Gastrocnemius medialis (tissue), 4 donors: Measurements from ENCODE around the gene PAK1IP1. TPM values are rescaled to one million over a fixed set of nuclear protein-coding genes. Genes with fewer than 3 reads are reported as not detected.
"Not testable (repeated sequence)": the region's sequence is repeated elsewhere in the genome, so short reads cannot be mapped to it uniquely, and the experiment has no call there.

Experiments used
- ATAC-seq, 2 donors: fragments of 150-250 bp; one replicate each; pipeline ENCODE4 v1.9.1; 2016
- DNase-seq, 2 donors: peaks; one replicate each; pipeline ENCODE4 v3.0.0-alpha.2; 2019
- H3K27ac ChIP-seq, 4 donors: fragments of 200-600 bp; sonication (generic); 1 replicate in 1 of 4; 2 replicates in 3 of 4; pipeline ENCODE4 v1.5.1; 2016 to 2018; ENCODE audit warnings: mild to moderate bottlenecking in 2 of 4, moderate library complexity in 1 of 4
- H3K27me3 ChIP-seq, 3 donors: fragments of 200-600 bp; sonication (generic) in 2 of 3; 1 replicate in 1 of 3; 2 replicates in 2 of 3; pipeline versions ENCODE4 v1.5.1 to v1.6.0; 2016 to 2019; ENCODE audit warnings: mild to moderate bottlenecking in 1 of 3, moderate library complexity in 1 of 3
- H3K36me3 ChIP-seq, 2 donors: fragments of 200-600 bp; sonication (generic) in 1 of 2; one replicate each; pipeline ENCODE4 v1.5.1; 2017 to 2018
- H3K4me1 ChIP-seq, 2 donors: fragments of 200-600 bp; sonication (generic) in 1 of 2; one replicate each; pipeline ENCODE4 v1.5.1; 2016 to 2017; ENCODE audit warnings: mild to moderate bottlenecking in 2 of 2
- H3K4me3 ChIP-seq, 4 donors: fragments of 200-600 bp; sonication (generic) in 3 of 4; 1 replicate in 1 of 4; 2 replicates in 3 of 4; pipeline ENCODE4 v1.5.1; 2016 to 2019; ENCODE audit warnings: mild to moderate bottlenecking in 2 of 4
- H3K9me3 ChIP-seq, 3 donors: fragments of 200-600 bp; sonication (generic) in 2 of 3; 1 replicate in 1 of 3; 2 replicates in 2 of 3; pipeline ENCODE4 v1.5.1; 2016 to 2019
- CTCF ChIP-seq, 5 experiments: fragments of 450-650 bp in 3 of 5; fragments of 200-600 bp in 2 of 5; sonication (generic) in 2 of 5; IDR thresholded peaks in 4 of 5; conservative IDR thresholded peaks in 1 of 5; 1 replicate in 4 of 5; 2 replicates in 1 of 5; pipeline ENCODE4 v1.5.1; 2016 to 2019; ENCODE audit warnings: antibody characterized with exemption in 5 of 5, mild to moderate bottlenecking in 3 of 5, moderate library complexity in 3 of 5
- POLR2A ChIP-seq, 2 donors: fragments of 450-650 bp; IDR thresholded peaks; one replicate each; pipeline ENCODE4 v1.6.1; 2017; ENCODE audit warnings: antibody characterized with exemption in 2 of 2, mild to moderate bottlenecking in 2 of 2, moderate library complexity in 2 of 2
- in situ Hi-C, 4 donors: fragments of 200-750 bp; cut with MboI; loops; one replicate each; pipeline versions ENCODE4 v1.15.0 to v1.8.0; 2017; ENCODE audit warnings: low sequenced_read_pairs in 4 of 4
- intact Hi-C: fragments of 100-400 bp; cut with DNase I; formaldehyde crosslinking; loops from one replicate; pipeline ENCODE4 v1.15.1; 2023; ENCODE audit warnings: low total_unique reads
- total RNA-seq, 4 donors: library from RNA; depleted of rRNA; stranded (reverse); fragments of >200 nt; gene quantifications; one replicate each; pipeline versions ENCODE4 v1.1.0 to v1.2.3, GENCODE V29; 2016

Gene PAK1IP1
- total RNA-seq, 4 donors from 2014 or later: 5.5 to 18.8 (median 14.2) TPM

GRCh38 chr6:10720265-10720959, 25.6 kb downstream of the PAK1IP1 start:
- ATAC-seq (no peak), DNase-seq (no peak)
- TF ChIP-seq CTCF (IDR thresholded peaks at IDR 0.05 in 4 of 5, conservative IDR thresholded peaks at IDR 0.05 in 1 of 5): no peak
- no peak for TF ChIP-seq POLR2A (IDR thresholded peaks at IDR 0.05)
- intact Hi-C loops: no loop called here
- in situ Hi-C loops: no loop called here
- no peaks in the 10 kb centered on the region for H3K9me3 ChIP-seq
- H3K36me3 ChIP-seq: peaks cover 0 to 8% of the 10 kb centered on the region in 2 donors
- H3K4me1 ChIP-seq: peaks cover 22 to 23% of the 10 kb centered on the region in 2 donors
- H3K27ac ChIP-seq: peak overlapping the region; percentile 40 to 68 (median 66)
- H3K4me3 ChIP-seq: peak overlapping the region; percentile 36 to 71 (median 57)
- H3K27me3 ChIP-seq: no peaks in the 10 kb centered on the region

DNA sequence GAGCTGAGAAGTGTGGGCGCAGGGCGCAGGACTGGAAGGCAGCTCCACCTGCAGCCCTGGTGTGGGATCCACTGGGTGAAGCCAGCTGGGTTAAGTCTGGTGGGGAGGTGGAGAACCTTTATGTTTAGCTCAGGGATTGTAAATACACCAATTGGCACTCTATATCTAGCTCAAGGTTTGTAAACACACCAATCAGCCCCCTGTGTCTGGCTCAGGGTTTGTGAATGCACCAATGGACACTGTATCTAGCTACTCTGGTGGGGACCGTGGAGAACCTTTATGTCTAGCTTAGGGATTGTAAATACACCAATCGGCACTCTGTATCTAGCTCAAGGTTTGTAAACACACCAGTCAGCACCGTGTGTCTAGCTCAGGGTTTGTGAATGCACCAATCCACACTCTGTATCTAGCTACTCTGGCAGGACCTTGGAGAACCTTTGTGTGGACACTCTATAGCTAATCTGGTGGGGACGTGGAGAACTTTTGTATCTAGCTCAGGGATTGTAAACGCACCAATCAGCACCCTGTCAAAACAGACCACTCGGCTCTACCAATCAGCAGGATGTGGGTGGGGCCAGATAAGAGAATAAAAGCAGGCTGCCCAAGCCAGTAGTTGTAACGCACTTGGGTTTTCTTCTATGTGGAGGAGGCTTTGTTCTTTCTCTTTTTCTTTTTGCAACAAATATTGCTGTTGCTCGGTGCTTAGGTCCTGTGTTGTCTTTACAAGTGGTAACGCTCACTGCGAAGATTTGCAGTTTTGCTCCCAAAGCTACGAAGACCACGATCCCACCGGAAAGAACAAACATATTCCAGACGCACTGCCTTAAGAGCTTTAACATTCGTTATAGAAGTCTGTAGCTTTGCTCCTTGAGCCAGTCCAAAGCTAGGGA, 26.4 kb downstream of the PAK1IP1 start:
- in situ Hi-C loops, H3K9me3 ChIP-seq, H3K27me3 ChIP-seq, intact Hi-C loops, ATAC-seq, DNase-seq: not testable (repeated sequence)
- Histone ChIP-seq H3K27ac (peak overlapping the region; percentile 40 to 68 (median 66)), H3K4me3 (peak overlapping the region; percentile 36 to 71 (median 57)), H3K36me3 (peaks cover 0 to 16% of the 10 kb centered on the region in 2 donors), H3K4me1 (peaks cover 26% of the 10 kb centered on the region in 2 donors)

DNA sequence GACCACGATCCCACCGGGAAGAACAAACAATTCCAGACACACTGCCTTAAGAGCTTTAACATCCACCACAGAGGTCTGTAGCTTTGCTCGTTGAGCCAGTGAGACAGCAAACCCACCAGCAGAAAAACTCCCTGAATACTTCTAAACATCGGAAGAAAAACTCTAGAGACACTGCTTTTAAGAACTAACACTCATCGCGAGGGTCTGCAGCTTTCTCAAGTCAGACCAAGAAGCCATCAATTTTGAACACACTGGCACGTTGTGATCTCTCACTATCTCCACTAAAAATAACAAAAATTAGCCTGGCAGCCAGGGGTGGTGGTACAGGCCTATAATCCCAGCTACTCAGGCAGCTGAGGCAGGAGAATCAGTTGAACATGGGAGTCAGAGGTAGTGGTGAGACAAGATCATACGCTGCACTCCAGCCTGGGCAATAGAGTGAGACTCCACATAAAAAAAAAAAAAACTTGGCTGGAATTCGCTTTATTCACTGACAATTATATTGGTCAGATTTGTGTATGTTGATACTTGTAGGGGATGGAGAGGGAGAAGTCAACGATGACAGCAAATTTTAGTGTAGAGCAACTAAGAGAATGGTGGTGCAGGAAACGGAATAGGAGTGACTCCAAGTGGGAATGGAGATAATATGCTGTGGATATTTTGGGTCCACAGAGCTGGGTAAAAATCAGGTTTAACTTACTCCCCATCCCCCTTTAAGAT, 27.2 kb downstream of the PAK1IP1 start:
- peak overlapping the region; percentile 87 to 96 (median 90) for H3K27ac ChIP-seq
- in situ Hi-C loops (no loop called here), intact Hi-C loops (loop anchor here (1.0 kb wide), 3 partner anchors 25 to 212 kb away; partner anchors contain the start of genes C6orf52, PAK1IP1 and TMEM14B)
- TF ChIP-seq POLR2A (IDR thresholded peaks at IDR 0.05) (no peak), CTCF (IDR thresholded peaks at IDR 0.05 in 4 of 5, conservative IDR thresholded peaks at IDR 0.05 in 1 of 5) (no peak)
- peaks cover 26% of the 10 kb centered on the region in 2 donors for H3K4me1 ChIP-seq
- H3K27me3 ChIP-seq: no peaks in the 10 kb centered on the region
- peaks cover 0 to 20% of the 10 kb centered on the region in 2 donors for H3K36me3 ChIP-seq
- ATAC-seq (peak in 1 of 2 donors; percentile 9), DNase-seq (no peak)
- H3K9me3 ChIP-seq: no peaks in the 10 kb centered on the region
- H3K4me3 ChIP-seq: peak overlapping the region; percentile 64 to 80 (median 73)

DNA sequence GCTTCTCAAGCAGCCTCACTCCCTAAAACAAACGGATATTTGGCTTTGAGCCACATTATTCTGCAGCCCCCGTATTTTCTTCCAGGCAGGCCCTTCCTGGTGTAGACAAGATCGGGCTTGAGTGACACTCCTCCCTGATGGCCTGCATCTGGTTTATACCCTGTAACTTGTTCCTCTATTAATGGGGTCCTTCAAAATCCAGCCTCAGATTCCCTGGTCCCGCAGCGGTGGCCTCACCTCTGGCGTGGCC, 27.7 kb downstream of the PAK1IP1 start:
- peak overlapping the region; percentile 87 to 96 (median 90) for H3K27ac ChIP-seq
- no peaks in the 10 kb centered on the region for H3K27me3 ChIP-seq
- in situ Hi-C loops: no loop called here
- peaks cover 0 to 22% of the 10 kb centered on the region in 2 donors for H3K36me3 ChIP-seq
- no peaks in the 10 kb centered on the region for H3K9me3 ChIP-seq
- peaks cover 26% of the 10 kb centered on the region in 2 donors for H3K4me1 ChIP-seq
- intact Hi-C loops: loop anchor here (1.0 kb wide), 3 partner anchors 25 to 212 kb away; partner anchors contain the start of genes C6orf52, PAK1IP1 and TMEM14B
- ATAC-seq (peak in 1 of 2 donors; percentile 3), DNase-seq (no peak)
- TF ChIP-seq CTCF (IDR thresholded peaks at IDR 0.05 in 4 of 5, conservative IDR thresholded peaks at IDR 0.05 in 1 of 5) (no peak), POLR2A (IDR thresholded peaks at IDR 0.05) (no peak)
- H3K4me3 ChIP-seq: peak overlapping the region; percentile 64 to 80 (median 73)
